IPS DF 6.9 (cell line): ENCODE measurements around the gene ITGB4.

Source experiments
- DNase-seq: peaks from one replicate; pipeline ENCODE4 v3.0.0-alpha.2; 2013; ENCODE audit warnings: low read depth, low spot score
- H3K27ac ChIP-seq: one replicate; pipeline ENCODE4 v1.5.1; 2013; ENCODE audit warnings: low read length, control low read depth
- H3K27me3 ChIP-seq: 2 replicates; pipeline ENCODE4 v1.6.1; 2013; ENCODE audit warnings: mild to moderate bottlenecking, low read length; ENCODE audit not compliant: control insufficient read depth, insufficient read depth
- H3K36me3 ChIP-seq: 2 replicates; pipeline ENCODE4 v1.6.1; 2013; ENCODE audit warnings: low read length; ENCODE audit not compliant: control insufficient read depth, insufficient read depth
- H3K4me1 ChIP-seq: 2 replicates; pipeline ENCODE4 v1.6.1; 2013; ENCODE audit warnings: low read length; ENCODE audit not compliant: control insufficient read depth, insufficient read depth
- H3K4me3 ChIP-seq: 2 replicates; pipeline ENCODE4 v1.5.1; 2013; ENCODE audit warnings: mild to moderate bottlenecking, low read length
- H3K9me3 ChIP-seq: 2 replicates; pipeline ENCODE4 v1.6.1; 2013; ENCODE audit warnings: low read length, inconsistent platforms; ENCODE audit not compliant: control insufficient read depth, insufficient read depth
- WGBS: extraction: QIAGEN DNeasy Blood & Tissue Kit; methylation state at CpG from one replicate; pipeline ENCODE4 v1.1.7; 2013; ENCODE audit warnings: mixed read lengths, missing lambda C conversion rate; ENCODE audit not compliant: insufficient read length, insufficient coverage; 5-methylcytosine and 5-hydroxymethylcytosine counted together

Gene ITGB4

DNA sequence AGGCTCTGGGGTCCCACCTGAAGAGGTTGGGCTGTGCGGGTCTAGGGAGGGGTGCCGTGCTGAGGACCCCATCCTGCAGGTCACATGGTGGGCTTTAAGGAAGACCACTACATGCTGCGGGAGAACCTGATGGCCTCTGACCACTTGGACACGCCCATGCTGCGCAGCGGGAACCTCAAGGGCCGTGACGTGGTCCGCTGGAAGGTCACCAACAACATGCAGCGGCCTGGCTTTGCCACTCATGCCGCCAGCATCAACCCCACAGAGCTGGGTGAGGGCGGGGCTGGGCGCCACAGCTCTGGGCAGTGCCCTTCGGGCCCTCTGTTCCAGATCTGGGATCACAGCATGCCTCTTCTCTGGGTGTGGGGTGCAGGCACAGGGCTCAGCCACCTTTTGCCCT lies 18.5 kb downstream of the ITGB4 start:
- no peak for DNase-seq
- WGBS: no CpG with 5 or more reads among the region's 14 CpGs
- Histone ChIP-seq H3K4me1 (no peaks in the 10 kb centered on the region), H3K27me3 (no peaks in the 10 kb centered on the region), H3K9me3 (no peaks in the 10 kb centered on the region), H3K4me3 (no peak overlapping the region), H3K36me3 (no peaks in the 10 kb centered on the region), H3K27ac (no peak overlapping the region)

- Histone ChIP-seq H3K4me1 (no peaks in the 10 kb centered on the region), H3K36me3 (no peaks in the 10 kb centered on the region), H3K27ac (no peak overlapping the region), H3K9me3 (no peaks in the 10 kb centered on the region), H3K27me3 (no peaks in the 10 kb centered on the region), H3K4me3 (no peak overlapping the region)
- WGBS: no CpG with 5 or more reads among the region's 17 CpGs
- DNase-seq: no peak
These were observed 19.0 kb downstream of the ITGB4 start for GRCh38 chr17:75740215-75740614.

GRCh38 chr17:75740631-75741077 lies 19.4 kb downstream of the ITGB4 start:
- DNase-seq: no peak
- H3K36me3 ChIP-seq: no peaks in the 10 kb centered on the region
- WGBS: no CpG with 5 or more reads among the region's 17 CpGs
- no peaks in the 10 kb centered on the region for H3K9me3 ChIP-seq
- no peaks in the 10 kb centered on the region for H3K27me3 ChIP-seq
- no peaks in the 10 kb centered on the region for H3K4me1 ChIP-seq
- H3K4me3 ChIP-seq: no peak overlapping the region
- H3K27ac ChIP-seq: no peak overlapping the region

GRCh38 chr17:75742337-75742736 lies 21.1 kb downstream of the ITGB4 start:
- Histone ChIP-seq H3K4me1 (no peaks in the 10 kb centered on the region), H3K36me3 (no peaks in the 10 kb centered on the region), H3K27ac (no peak overlapping the region), H3K27me3 (no peaks in the 10 kb centered on the region), H3K4me3 (no peak overlapping the region), H3K9me3 (no peaks in the 10 kb centered on the region)
- no CpG with 5 or more reads among the region's 25 CpGs for WGBS
- no peak for DNase-seq

DNA sequence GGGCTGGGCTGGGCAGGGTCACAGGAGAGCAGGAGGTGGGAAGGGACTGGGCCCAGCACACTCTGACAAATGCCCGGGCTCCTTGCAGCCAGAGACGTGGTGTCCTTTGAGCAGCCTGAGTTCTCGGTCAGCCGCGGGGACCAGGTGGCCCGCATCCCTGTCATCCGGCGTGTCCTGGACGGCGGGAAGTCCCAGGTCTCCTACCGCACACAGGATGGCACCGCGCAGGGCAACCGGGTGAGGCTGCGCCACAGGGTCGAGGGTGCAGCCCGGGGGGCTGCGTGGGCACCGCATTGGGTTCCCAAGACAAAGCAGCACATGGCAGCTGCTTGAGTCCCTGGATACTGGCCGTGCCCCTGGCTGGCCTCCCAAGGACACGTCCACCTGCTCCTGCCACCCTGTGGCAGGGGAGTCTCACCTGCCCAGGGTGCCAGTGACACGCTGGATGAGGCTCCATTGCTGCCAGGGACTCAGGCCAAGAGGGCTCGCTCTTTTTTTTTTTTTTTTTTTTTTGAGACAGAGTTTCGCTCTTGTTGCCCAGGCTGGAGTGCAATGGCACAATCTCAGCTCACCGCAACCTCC lies 22.5 kb downstream of the ITGB4 start:
- Histone ChIP-seq H3K36me3 (no peaks in the 10 kb centered on the region), H3K4me3 (no peak overlapping the region), H3K9me3 (no peaks in the 10 kb centered on the region), H3K27me3 (no peaks in the 10 kb centered on the region), H3K4me1 (no peaks in the 10 kb centered on the region), H3K27ac (no peak overlapping the region)
- no peak for DNase-seq
- WGBS: no CpG with 5 or more reads among the region's 25 CpGs

- H3K36me3 ChIP-seq: no peaks in the 10 kb centered on the region
- WGBS: no CpG with 5 or more reads among the region's 9 CpGs
- no peak for DNase-seq
These were observed 27.4 kb downstream of the ITGB4 start for GRCh38 chr17:75748706-75749105.

GRCh38 chr17:75749545-75750389 lies 28.5 kb downstream of the ITGB4 start:
- Histone ChIP-seq H3K4me1 (no peaks in the 10 kb centered on the region), H3K36me3 (no peaks in the 10 kb centered on the region), H3K4me3 (no peak overlapping the region), H3K27ac (no peak overlapping the region), H3K27me3 (no peaks in the 10 kb centered on the region), H3K9me3 (no peaks in the 10 kb centered on the region)
- WGBS: no CpG with 5 or more reads among the region's 20 CpGs
- DNase-seq: no peak

More at GRCh38 chr17:75748706-75749105, 27.4 kb downstream of the ITGB4 start:
- no peaks in the 10 kb centered on the region for H3K9me3 ChIP-seq
- H3K4me1 ChIP-seq: no peaks in the 10 kb centered on the region
- H3K4me3 ChIP-seq: no peak overlapping the region
- H3K27ac ChIP-seq: no peak overlapping the region
- H3K27me3 ChIP-seq: no peaks in the 10 kb centered on the region

DNA sequence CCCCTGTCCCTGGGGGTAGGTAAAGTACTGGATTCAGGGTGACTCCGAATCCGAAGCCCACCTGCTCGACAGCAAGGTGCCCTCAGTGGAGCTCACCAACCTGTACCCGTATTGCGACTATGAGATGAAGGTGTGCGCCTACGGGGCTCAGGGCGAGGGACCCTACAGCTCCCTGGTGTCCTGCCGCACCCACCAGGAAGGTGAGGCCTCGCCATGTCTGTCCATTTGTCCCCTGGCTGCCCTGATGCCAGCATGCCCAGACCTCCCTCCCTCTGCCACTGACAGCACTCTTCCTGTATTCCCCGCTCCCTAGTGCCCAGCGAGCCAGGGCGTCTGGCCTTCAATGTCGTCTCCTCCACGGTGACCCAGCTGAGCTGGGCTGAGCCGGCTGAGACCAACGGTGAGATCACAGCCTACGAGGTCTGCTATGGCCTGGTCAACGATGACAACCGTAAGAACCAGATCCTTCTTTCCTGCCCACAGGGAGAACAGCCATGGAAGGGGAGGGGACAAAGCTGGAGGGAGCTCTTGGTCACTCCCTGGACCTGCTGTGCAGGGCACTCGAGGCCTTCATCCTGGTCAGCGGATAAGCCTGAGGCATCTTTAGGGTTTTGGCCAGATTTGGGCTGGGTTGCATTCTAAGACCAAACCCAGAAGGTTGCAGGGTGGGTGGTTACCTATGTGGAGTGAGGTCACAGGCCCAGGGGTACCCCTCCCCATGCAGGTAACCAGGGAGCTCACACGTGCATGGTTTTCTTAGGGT lies 29.6 kb downstream of the ITGB4 start:
- no CpG with 5 or more reads among the region's 23 CpGs for WGBS
- no peaks in the 10 kb centered on the region for H3K36me3 ChIP-seq
- H3K4me3 ChIP-seq: no peak overlapping the region
- no peaks in the 10 kb centered on the region for H3K9me3 ChIP-seq
- no peaks in the 10 kb centered on the region for H3K27me3 ChIP-seq
- no peaks in the 10 kb centered on the region for H3K4me1 ChIP-seq
- DNase-seq: no peak
- H3K27ac ChIP-seq: no peak overlapping the region

DNA sequence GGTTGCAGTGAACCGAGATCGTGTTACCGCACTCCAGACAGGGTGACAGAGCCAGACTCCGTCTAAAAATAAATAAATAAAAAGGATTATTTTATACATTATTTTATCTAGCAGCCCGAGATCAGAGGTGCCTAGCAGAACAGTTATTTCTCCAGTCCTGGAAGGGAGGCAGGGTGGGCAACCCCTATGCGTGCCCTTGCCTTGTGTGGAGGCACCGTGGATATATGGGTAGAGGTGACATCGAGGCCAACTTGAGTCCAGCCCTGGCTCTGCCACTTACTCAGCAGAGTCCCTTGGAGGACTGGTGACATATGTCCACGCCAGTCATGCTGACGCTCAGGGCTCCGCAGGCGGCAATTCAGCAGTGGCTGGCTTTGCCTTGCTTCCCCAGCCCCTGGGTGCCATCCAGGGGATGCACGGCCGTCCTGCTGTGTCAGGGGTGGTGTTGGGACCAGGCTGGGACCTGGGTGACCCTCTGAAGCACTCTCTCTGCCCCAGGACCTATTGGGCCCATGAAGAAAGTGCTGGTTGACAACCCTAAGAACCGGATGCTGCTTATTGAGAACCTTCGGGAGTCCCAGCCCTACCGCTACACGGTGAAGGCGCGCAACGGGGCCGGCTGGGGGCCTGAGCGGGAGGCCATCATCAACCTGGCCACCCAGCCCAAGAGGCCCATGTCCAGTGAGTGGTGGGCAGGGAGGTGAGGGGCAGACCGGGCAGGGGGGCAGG lies 30.6 kb downstream of the ITGB4 start:
- no peak for DNase-seq
- no peaks in the 10 kb centered on the region for H3K9me3 ChIP-seq
- no peaks in the 10 kb centered on the region for H3K4me1 ChIP-seq
- no peak overlapping the region for H3K27ac ChIP-seq
- no peaks in the 10 kb centered on the region for H3K36me3 ChIP-seq
- no CpG with 5 or more reads among the region's 24 CpGs for WGBS
- no peak overlapping the region for H3K4me3 ChIP-seq
- no peaks in the 10 kb centered on the region for H3K27me3 ChIP-seq

DNA sequence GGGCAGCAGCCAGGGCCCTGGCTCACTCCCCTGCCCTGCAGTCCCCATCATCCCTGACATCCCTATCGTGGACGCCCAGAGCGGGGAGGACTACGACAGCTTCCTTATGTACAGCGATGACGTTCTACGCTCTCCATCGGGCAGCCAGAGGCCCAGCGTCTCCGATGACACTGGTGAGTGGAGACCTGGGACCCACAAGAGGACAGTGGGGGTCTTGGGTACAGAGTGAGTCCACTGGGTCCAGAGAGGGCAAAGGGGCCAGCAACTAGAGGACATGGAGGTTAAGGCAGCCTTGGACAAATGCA lies 31.1 kb downstream of the ITGB4 start:
- H3K9me3 ChIP-seq: no peaks in the 10 kb centered on the region
- no peaks in the 10 kb centered on the region for H3K36me3 ChIP-seq
- H3K4me3 ChIP-seq: no peak overlapping the region
- DNase-seq: no peak
- no CpG with 5 or more reads among the region's 10 CpGs for WGBS
- no peaks in the 10 kb centered on the region for H3K4me1 ChIP-seq
- no peak overlapping the region for H3K27ac ChIP-seq
- no peaks in the 10 kb centered on the region for H3K27me3 ChIP-seq
